GM23338 (cell line): ENCODE measurements around the gene MYOM1. TPM values are rescaled to one million over a fixed set of nuclear protein-coding genes. Genes with fewer than 3 reads are reported as not detected.

Experiments used
- ATAC-seq: fragments of 200-7000 bp; cut with Tn5 transposase; 3 replicates; pipeline ENCODE4 v1.9.1; 2020
- DNase-seq: peaks from one replicate; pipeline ENCODE4 v3.0.0-alpha.2; 2015; ENCODE audit warnings: low spot score
- H2AFZ ChIP-seq: fragments of 200-600 bp; sonication (generic); 2 replicates; pipeline ENCODE4 v1.8.0; 2016; ENCODE audit warnings: antibody characterized with exemption, mild to moderate bottlenecking, moderate library complexity
- H3F3A ChIP-seq: fragments of 200-600 bp; sonication (generic); replicated peaks from 2 replicates; pipeline ENCODE4 v1.8.0; 2017; ENCODE audit warnings: antibody characterized with exemption, mixed run types, low read depth
- H3K27ac ChIP-seq: fragments of 200-600 bp; sonication (generic); 2 replicates; pipeline ENCODE4 v1.6.1; 2016; ENCODE audit warnings: low read depth
- H3K27me3 ChIP-seq: fragments of 200-600 bp; sonication (generic); 2 replicates; pipeline ENCODE4 v1.8.0; 2016; ENCODE audit warnings: mild to moderate bottlenecking, mixed run types, moderate library complexity; ENCODE audit not compliant: insufficient read depth
- H3K36me3 ChIP-seq: fragments of 200-600 bp; sonication (generic); 2 replicates; pipeline ENCODE4 v1.8.0; 2016; ENCODE audit warnings: mild to moderate bottlenecking; ENCODE audit not compliant: insufficient read depth
- H3K4me1 ChIP-seq: fragments of 200-600 bp; sonication (generic); 2 replicates; pipeline ENCODE4 v1.8.0; 2016; ENCODE audit warnings: mild to moderate bottlenecking, moderate library complexity; ENCODE audit not compliant: insufficient read depth
- H3K4me2 ChIP-seq: fragments of 200-600 bp; sonication (generic); 2 replicates; pipeline ENCODE4 v1.7.1; 2017; ENCODE audit warnings: mixed run types
- H3K4me3 ChIP-seq: fragments of 200-600 bp; sonication (generic); 2 replicates; pipeline ENCODE4 v1.6.1; 2016; ENCODE audit warnings: mixed run types
- H3K79me2 ChIP-seq: fragments of 200-600 bp; sonication (generic); replicated peaks from 2 replicates; pipeline ENCODE4 v1.8.0; 2017; ENCODE audit warnings: mild to moderate bottlenecking; ENCODE audit not compliant: insufficient read depth
- H3K9me2 ChIP-seq: fragments of 200-600 bp; sonication (generic); 2 replicates; pipeline ENCODE4 v1.8.0; 2017; ENCODE audit not compliant: insufficient read depth
- H4K20me1 ChIP-seq: fragments of 200-600 bp; sonication (generic); replicated peaks from 2 replicates; pipeline ENCODE4 v1.8.0; 2017; ENCODE audit warnings: mild to moderate bottlenecking; ENCODE audit not compliant: insufficient read depth
- H3K27ac Mint-ChIP-seq: 2 replicates; pipeline ENCODE4 v1.8.0; 2020; ENCODE audit warnings: inconsistent platforms, mild to moderate bottlenecking, moderate library complexity, mixed read lengths
- H3K27me3 Mint-ChIP-seq: 3 replicates; pipeline ENCODE4 v1.8.0; 2022; ENCODE audit warnings: low read depth, mild to moderate bottlenecking, moderate library complexity, mixed read lengths, inconsistent platforms; ENCODE audit not compliant: insufficient read depth, poor library complexity
- H3K36me3 Mint-ChIP-seq: 3 replicates; pipeline ENCODE4 v1.8.0; 2021; ENCODE audit warnings: low read depth, mild to moderate bottlenecking, inconsistent platforms, moderate library complexity, mixed read lengths
- H3K4me1 Mint-ChIP-seq: 3 replicates; pipeline ENCODE4 v1.8.0; 2020; ENCODE audit warnings: mild to moderate bottlenecking, inconsistent platforms, mixed read lengths
- H3K4me3 Mint-ChIP-seq: 3 replicates; pipeline ENCODE4 v1.8.0; 2021; ENCODE audit warnings: moderate library complexity, mild to moderate bottlenecking, inconsistent platforms, mixed read lengths
- H3K9me3 Mint-ChIP-seq: 3 replicates; pipeline ENCODE4 v1.8.0; 2020; ENCODE audit warnings: moderate library complexity, mild to moderate bottlenecking, inconsistent platforms, mixed read lengths
- CREB1 ChIP-seq: fragments of 250-450 bp; sonication (Bioruptor Pico); IDR thresholded peaks from 2 replicates; pipeline ENCODE4 v1.5.0; 2020; ENCODE audit warnings: low read depth, mild to moderate bottlenecking, moderate library complexity
- ETS1 ChIP-seq: IDR thresholded peaks from 2 replicates; pipeline ENCODE4 v1.6.1; 2016; ENCODE audit warnings: antibody characterized with exemption
- EZH2 ChIP-seq: fragments of 200-600 bp; sonication (generic); IDR thresholded peaks from one replicate; pipeline ENCODE4 v1.8.0; 2017; ENCODE audit warnings: antibody characterized with exemption, mild to moderate bottlenecking, low read depth; ENCODE audit not compliant: unreplicated experiment
- EZH2phosphoT487 ChIP-seq: fragments of 200-600 bp; sonication (generic); IDR thresholded peaks from one replicate; pipeline ENCODE4 v1.8.1; 2018; ENCODE audit warnings: antibody characterized with exemption; ENCODE audit not compliant: unreplicated experiment
- POLR2AphosphoS5 ChIP-seq: IDR thresholded peaks from 2 replicates; pipeline ENCODE4 v1.6.1; 2016; ENCODE audit warnings: antibody characterized with exemption, low read depth
- STAT1 ChIP-seq: IDR thresholded peaks from one replicate; pipeline ENCODE4 v1.6.1; 2016; ENCODE audit warnings: antibody characterized with exemption; ENCODE audit not compliant: unreplicated experiment
- ZNF114 ChIP-seq: fragments of 250-450 bp; sonication (Bioruptor Pico); IDR thresholded peaks from 2 replicates; pipeline ENCODE4 v1.5.0; 2020; ENCODE audit warnings: mild to moderate bottlenecking, moderate library complexity
- ZNF331 ChIP-seq: fragments of 250-450 bp; sonication (Bioruptor Pico); IDR thresholded peaks from 2 replicates; pipeline ENCODE4 v1.5.0; 2020; ENCODE audit warnings: low read depth, mild to moderate bottlenecking, moderate library complexity
- ZNF462 ChIP-seq: fragments of 250-450 bp; sonication (Bioruptor Pico); IDR thresholded peaks from 2 replicates; pipeline ENCODE4 v1.5.0; 2020; ENCODE audit warnings: mild to moderate bottlenecking, moderate library complexity
- polyA plus RNA-seq: library from polyadenylated mRNA; unstranded; fragments of >200 nt; fragmentation: Nextera tagmentation; extraction: Ambion mirVana; gene quantifications from 2 replicates; pipeline ENCODE4 v1.2.1, GENCODE V29; 2016
- total RNA-seq: library from RNA; depleted of rRNA; stranded (reverse); fragments of >200 nt; shearing (Covaris generic); gene quantifications from 2 replicates; pipeline ENCODE4 v1.2.3, GENCODE V29; 2014
- TF ChIP-seq, protein P1 (sequence below): IDR thresholded peaks from one replicate; pipeline ENCODE4 v1.6.1; 2018; ENCODE audit warnings: antibody characterized with exemption; ENCODE audit not compliant: unreplicated experiment
- TF ChIP-seq, protein P2 (sequence below), 2 experiments: fragments of 200-600 bp in 1 of 2; sonication (generic) in 1 of 2; conservative IDR thresholded peaks; 2 replicates each; pipeline versions ENCODE4 v1.5.1 to v1.6.1; 2016 to 2017; ENCODE audit warnings: antibody characterized with exemption in 2 of 2, low read depth in 2 of 2, mild to moderate bottlenecking in 2 of 2, moderate library complexity in 1 of 2

The MYOM1 gene
- total and polyA plus RNA-seq, 2 experiments from 2014 or later = 0.27 to 0.38 TPM

DNA sequence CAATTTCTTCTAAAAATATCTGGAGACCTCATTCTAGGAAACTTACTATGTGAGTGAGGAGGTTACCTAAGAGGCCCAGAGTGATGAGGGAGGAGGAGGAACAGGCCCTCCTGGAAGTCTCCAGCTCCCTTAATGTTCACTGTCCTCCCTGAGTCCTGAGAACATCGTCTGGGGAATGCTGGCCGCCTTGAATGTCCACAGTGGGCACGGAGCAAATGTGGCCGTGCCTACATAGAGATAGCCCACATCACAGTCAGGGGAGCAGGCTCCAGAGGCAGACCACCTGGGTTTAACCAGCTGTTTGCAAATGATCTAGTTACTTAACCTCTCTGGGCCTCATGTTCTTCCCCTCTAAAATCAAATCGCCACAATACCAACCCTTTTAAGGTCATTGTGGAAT is 123.8 kb downstream of the MYOM1 start:
- H2AFZ ChIP-seq = no peak overlapping the region
- no peaks in the 10 kb centered on the region for H3K27me3 Mint-ChIP-seq
- no peak overlapping the region for H3K27ac ChIP-seq
- no peaks in the 10 kb centered on the region for H3K9me2 ChIP-seq
- H3K4me3 Mint-ChIP-seq = no peak overlapping the region
- H3K4me1 Mint-ChIP-seq = peaks cover 9% of the 10 kb centered on the region
- no peaks in the 10 kb centered on the region for H3K9me3 Mint-ChIP-seq
- no peak overlapping the region for H3K4me2 ChIP-seq
- no peaks in the 10 kb centered on the region for H3K4me1 ChIP-seq
- H3K79me2 ChIP-seq = no peaks in the 10 kb centered on the region
- H3F3A ChIP-seq = no peaks in the 10 kb centered on the region
- no peaks in the 10 kb centered on the region for H3K27me3 ChIP-seq
- no peaks in the 10 kb centered on the region for H3K36me3 ChIP-seq
- ATAC-seq = no peak
- no peak overlapping the region for H3K27ac Mint-ChIP-seq
- no peaks in the 10 kb centered on the region for H3K36me3 Mint-ChIP-seq
- no peak for TF ChIP-seq ZNF114 (CRISPR knock-in tag)
- no peak for DNase-seq
- no peak overlapping the region for H3K4me3 ChIP-seq
- H4K20me1 ChIP-seq = no peaks in the 10 kb centered on the region

DNA sequence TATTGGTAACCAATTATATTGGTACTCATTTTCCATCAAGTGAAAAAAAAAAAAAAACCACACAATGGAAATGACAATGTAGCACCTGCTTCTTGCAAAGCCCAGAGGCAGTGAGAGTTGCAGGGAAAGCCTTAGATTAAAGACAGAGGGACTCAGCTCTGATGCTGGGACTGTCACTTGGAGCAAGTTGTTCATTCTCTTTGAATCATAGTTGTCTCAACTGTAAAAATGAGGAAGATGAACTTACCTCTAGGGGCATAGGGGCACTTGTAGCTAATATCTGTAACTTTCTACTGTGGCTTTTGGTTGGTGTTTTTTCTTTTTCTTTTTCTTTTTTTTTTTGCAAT is 125.5 kb downstream of the MYOM1 start:
- Histone ChIP-seq H2AFZ (no peak overlapping the region), H4K20me1 (no peaks in the 10 kb centered on the region), H3K36me3 (no peaks in the 10 kb centered on the region), H3K79me2 (no peaks in the 10 kb centered on the region), H3K4me3 (no peak overlapping the region), H3K9me2 (no peaks in the 10 kb centered on the region), H3K4me2 (no peak overlapping the region), H3K27me3 (no peaks in the 10 kb centered on the region), H3K27ac (no peak overlapping the region), H3F3A (no peaks in the 10 kb centered on the region), H3K4me1 (no peaks in the 10 kb centered on the region)
- no peaks in the 10 kb centered on the region for H3K36me3 Mint-ChIP-seq
- no peaks in the 10 kb centered on the region for H3K27me3 Mint-ChIP-seq
- no peak for ATAC-seq
- no peak overlapping the region for H3K4me3 Mint-ChIP-seq
- no peaks in the 10 kb centered on the region for H3K9me3 Mint-ChIP-seq
- peaks cover 10% of the 10 kb centered on the region for H3K4me1 Mint-ChIP-seq
- DNase-seq = no peak
- H3K27ac Mint-ChIP-seq = no peak overlapping the region
- TF ChIP-seq POLR2AphosphoS5 = no peak
- TF ChIP-seq EZH2 = no peak
- no peak for TF ChIP-seq STAT1
- TF ChIP-seq EZH2phosphoT487 = no peak
- TF ChIP-seq, protein P1, sequence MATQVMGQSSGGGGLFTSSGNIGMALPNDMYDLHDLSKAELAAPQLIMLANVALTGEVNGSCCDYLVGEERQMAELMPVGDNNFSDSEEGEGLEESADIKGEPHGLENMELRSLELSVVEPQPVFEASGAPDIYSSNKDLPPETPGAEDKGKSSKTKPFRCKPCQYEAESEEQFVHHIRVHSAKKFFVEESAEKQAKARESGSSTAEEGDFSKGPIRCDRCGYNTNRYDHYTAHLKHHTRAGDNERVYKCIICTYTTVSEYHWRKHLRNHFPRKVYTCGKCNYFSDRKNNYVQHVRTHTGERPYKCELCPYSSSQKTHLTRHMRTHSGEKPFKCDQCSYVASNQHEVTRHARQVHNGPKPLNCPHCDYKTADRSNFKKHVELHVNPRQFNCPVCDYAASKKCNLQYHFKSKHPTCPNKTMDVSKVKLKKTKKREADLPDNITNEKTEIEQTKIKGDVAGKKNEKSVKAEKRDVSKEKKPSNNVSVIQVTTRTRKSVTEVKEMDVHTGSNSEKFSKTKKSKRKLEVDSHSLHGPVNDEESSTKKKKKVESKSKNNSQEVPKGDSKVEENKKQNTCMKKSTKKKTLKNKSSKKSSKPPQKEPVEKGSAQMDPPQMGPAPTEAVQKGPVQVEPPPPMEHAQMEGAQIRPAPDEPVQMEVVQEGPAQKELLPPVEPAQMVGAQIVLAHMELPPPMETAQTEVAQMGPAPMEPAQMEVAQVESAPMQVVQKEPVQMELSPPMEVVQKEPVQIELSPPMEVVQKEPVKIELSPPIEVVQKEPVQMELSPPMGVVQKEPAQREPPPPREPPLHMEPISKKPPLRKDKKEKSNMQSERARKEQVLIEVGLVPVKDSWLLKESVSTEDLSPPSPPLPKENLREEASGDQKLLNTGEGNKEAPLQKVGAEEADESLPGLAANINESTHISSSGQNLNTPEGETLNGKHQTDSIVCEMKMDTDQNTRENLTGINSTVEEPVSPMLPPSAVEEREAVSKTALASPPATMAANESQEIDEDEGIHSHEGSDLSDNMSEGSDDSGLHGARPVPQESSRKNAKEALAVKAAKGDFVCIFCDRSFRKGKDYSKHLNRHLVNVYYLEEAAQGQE = no peak
- TF ChIP-seq ZNF462 (CRISPR knock-in tag) = no peak
- TF ChIP-seq CREB1 = no peak
- TF ChIP-seq, protein P2, sequence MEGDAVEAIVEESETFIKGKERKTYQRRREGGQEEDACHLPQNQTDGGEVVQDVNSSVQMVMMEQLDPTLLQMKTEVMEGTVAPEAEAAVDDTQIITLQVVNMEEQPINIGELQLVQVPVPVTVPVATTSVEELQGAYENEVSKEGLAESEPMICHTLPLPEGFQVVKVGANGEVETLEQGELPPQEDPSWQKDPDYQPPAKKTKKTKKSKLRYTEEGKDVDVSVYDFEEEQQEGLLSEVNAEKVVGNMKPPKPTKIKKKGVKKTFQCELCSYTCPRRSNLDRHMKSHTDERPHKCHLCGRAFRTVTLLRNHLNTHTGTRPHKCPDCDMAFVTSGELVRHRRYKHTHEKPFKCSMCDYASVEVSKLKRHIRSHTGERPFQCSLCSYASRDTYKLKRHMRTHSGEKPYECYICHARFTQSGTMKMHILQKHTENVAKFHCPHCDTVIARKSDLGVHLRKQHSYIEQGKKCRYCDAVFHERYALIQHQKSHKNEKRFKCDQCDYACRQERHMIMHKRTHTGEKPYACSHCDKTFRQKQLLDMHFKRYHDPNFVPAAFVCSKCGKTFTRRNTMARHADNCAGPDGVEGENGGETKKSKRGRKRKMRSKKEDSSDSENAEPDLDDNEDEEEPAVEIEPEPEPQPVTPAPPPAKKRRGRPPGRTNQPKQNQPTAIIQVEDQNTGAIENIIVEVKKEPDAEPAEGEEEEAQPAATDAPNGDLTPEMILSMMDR (conservative IDR thresholded peaks at IDR 0.05; ENCODE audit: low read depth in 2 of 2) = no peak
- TF ChIP-seq ZNF331 (CRISPR knock-in tag) = no peak
- no peak for TF ChIP-seq ETS1
